SK-N-MC (cell line): ENCODE data around the gene NCOR1.
A peak's percentile ranks its signal among the peaks of the same experiment; 100 is the strongest.
"Not testable (repeated sequence)": the region's sequence is repeated elsewhere in the genome, so short reads cannot be mapped to it uniquely, and the experiment has no call there.

ENCODE experiments used
- DNase-seq: peaks from one replicate; pipeline ENCODE4 v3.0.0-alpha.2; 2011; ENCODE audit warnings: low read depth, low spot score
- H3K27ac ChIP-seq: fragments of 200-600 bp; sonication (generic); 2 replicates; pipeline ENCODE4 v1.5.1; 2016; ENCODE audit warnings: mixed run types
- H3K36me3 ChIP-seq: fragments of 200-600 bp; sonication (generic); 2 replicates; pipeline ENCODE4 v1.6.1; 2017; ENCODE audit warnings: antibody characterized with exemption, low read length, mixed read lengths; ENCODE audit not compliant: insufficient read depth
- H3K4me3 ChIP-seq: fragments of 200-600 bp; sonication (generic); 2 replicates; pipeline ENCODE4 v1.5.1; 2016
- H3K9ac ChIP-seq: fragments of 200-600 bp; sonication (generic); 2 replicates; pipeline ENCODE4 v1.8.0; 2017; ENCODE audit warnings: mixed run types, mixed read lengths; ENCODE audit not compliant: insufficient read length
- H3K9me3 ChIP-seq: fragments of 200-600 bp; sonication (generic); 2 replicates; pipeline ENCODE4 v1.6.1; 2017; ENCODE audit warnings: low read depth, mild to moderate bottlenecking, antibody characterized with exemption, low read length, moderate library complexity, mixed read lengths
- EZH2 ChIP-seq: fragments of 200-600 bp; sonication (generic); IDR thresholded peaks from one replicate; pipeline ENCODE4 v1.6.1; 2017; ENCODE audit warnings: antibody characterized with exemption
- FOXP2 ChIP-seq: optimal IDR thresholded peaks from 2 replicates; pipeline ENCODE3; 2011; ENCODE audit warnings: mild to moderate bottlenecking, moderate library complexity; ENCODE audit not compliant: insufficient read depth; ENCODE audit errors: extremely low read length, control extremely low read depth
- POLR2AphosphoS5 ChIP-seq: IDR thresholded peaks from 2 replicates; pipeline ENCODE4 v1.6.1; 2012; ENCODE audit warnings: mild to moderate bottlenecking, low read depth, low read length, borderline replicate concordance

The NCOR1 gene

GRCh38 chr17:16199093-16199492 is 16.2 kb downstream of the NCOR1 start:
- peak overlapping the region; percentile 46; the same call in 1 of the 2 replicates for H3K27ac ChIP-seq
- H3K4me3 ChIP-seq: peak overlapping the region; percentile 30
- DNase-seq: no peak
- no peaks in the 10 kb centered on the region for H3K9me3 ChIP-seq
- no peak overlapping the region for H3K9ac ChIP-seq
- peaks cover 7% of the 10 kb centered on the region; the same call in 1 of the 2 replicates for H3K36me3 ChIP-seq
- TF ChIP-seq FOXP2: no peak
- TF ChIP-seq EZH2: no peak
- TF ChIP-seq POLR2AphosphoS5: no peak

GRCh38 chr17:16197276-16197675 is 18.1 kb downstream of the NCOR1 start:
- Histone ChIP-seq H3K4me3 (no peak overlapping the region), H3K36me3 (peaks cover 11% of the 10 kb centered on the region; the same call in 1 of the 2 replicates), H3K9me3 (no peaks in the 10 kb centered on the region), H3K9ac (no peak overlapping the region), H3K27ac (no peak overlapping the region)
- no peak for DNase-seq
- TF ChIP-seq FOXP2: no peak
- TF ChIP-seq EZH2: no peak

DNA sequence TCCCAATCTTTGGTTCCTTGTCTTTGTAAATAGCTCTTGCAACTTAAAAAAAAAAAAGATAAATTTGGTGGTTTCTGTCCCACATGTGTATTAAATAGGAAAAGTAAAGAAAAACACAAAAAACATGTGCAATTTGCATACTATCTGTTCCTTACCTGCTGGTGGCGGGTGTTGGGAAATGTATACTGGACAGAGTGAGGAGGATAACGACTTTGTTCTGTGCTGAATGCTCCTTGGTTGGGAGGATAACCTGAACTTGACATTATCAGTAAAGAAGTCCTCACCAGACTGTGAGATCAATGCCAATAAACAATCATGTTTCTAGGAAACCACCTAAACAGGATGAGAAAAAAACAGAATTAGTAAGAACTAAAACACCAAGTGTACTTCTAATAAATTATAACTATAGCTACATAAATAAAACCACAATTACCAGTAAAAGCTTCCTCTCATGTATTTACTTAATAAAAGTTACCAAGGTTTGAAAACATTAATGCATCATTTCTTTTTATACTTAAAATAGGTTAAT is 21.0 kb downstream of the NCOR1 start:
- peaks cover 11% of the 10 kb centered on the region; the same call in 1 of the 2 replicates for H3K36me3 ChIP-seq
- DNase-seq: not testable (repeated sequence)

GRCh38 chr17:16191604-16192003 is 23.7 kb downstream of the NCOR1 start:
- H3K9me3 ChIP-seq: no peaks in the 10 kb centered on the region
- TF ChIP-seq POLR2AphosphoS5 (no peak), FOXP2 (no peak)
- H3K9ac ChIP-seq: no peak overlapping the region
- H3K36me3 ChIP-seq: peaks cover 13% of the 10 kb centered on the region
- no peak for DNase-seq
- H3K4me3 ChIP-seq: no peak overlapping the region
- no peak overlapping the region for H3K27ac ChIP-seq

More for the DNA sequence above, 21.0 kb downstream of the NCOR1 start:
- H3K4me3 ChIP-seq, H3K27ac ChIP-seq, H3K9ac ChIP-seq, H3K9me3 ChIP-seq: not testable (repeated sequence)

GRCh38 chr17:16190703-16191360 is 24.5 kb downstream of the NCOR1 start:
- H3K36me3 ChIP-seq: peaks cover 20% of the 10 kb centered on the region
- H3K27ac ChIP-seq: no peak overlapping the region
- H3K9ac ChIP-seq: no peak overlapping the region
- H3K4me3 ChIP-seq: no peak overlapping the region
- TF ChIP-seq EZH2 (no peak), FOXP2 (no peak), POLR2AphosphoS5 (no peak)
- no peak for DNase-seq
- H3K9me3 ChIP-seq: no peaks in the 10 kb centered on the region

DNA sequence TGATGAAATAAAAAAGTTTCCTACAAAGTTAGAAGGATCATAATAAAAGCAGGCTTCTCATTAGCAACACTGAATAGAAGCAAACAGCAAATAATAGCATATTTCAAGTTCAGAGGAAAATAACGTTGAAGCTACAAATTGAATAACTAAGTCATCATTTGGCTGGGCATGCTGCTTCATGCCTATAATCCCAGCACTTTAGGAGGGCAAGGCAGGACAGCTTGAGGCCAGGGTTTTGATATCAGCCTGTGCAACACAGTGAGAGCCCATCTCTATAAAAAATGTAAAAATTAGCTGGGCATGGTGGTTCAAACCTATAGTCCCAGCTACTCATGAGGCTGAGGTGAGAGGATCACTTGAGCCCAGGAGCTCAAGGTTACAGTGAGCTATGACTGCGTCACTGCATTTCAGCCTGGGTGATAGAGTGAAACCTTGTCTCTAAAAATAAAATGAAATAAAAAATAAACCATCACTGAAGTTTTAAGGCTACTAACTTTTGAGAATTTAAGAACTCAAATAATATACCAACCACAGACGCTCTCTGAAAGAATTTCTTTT is 25.5 kb downstream of the NCOR1 start:
- H3K9ac ChIP-seq: no peak overlapping the region
- no peak for DNase-seq
- no peak overlapping the region for H3K4me3 ChIP-seq
- TF ChIP-seq EZH2 (no peak), FOXP2 (no peak), POLR2AphosphoS5 (no peak)
- peaks cover 28% of the 10 kb centered on the region for H3K36me3 ChIP-seq
- H3K9me3 ChIP-seq: peaks cover 2% of the 10 kb centered on the region; the same call in 1 of the 2 replicates
- H3K27ac ChIP-seq: no peak overlapping the region

GRCh38 chr17:16187642-16188041 is 27.7 kb downstream of the NCOR1 start:
- DNase-seq: no peak
- H3K9ac ChIP-seq: no peak overlapping the region
- H3K36me3 ChIP-seq: peaks cover 42% of the 10 kb centered on the region
- no peak overlapping the region for H3K27ac ChIP-seq
- no peak overlapping the region for H3K4me3 ChIP-seq
- peaks cover 5% of the 10 kb centered on the region; the same call in 1 of the 2 replicates for H3K9me3 ChIP-seq
- no peak for TF ChIP-seq EZH2
- no peak for TF ChIP-seq FOXP2
- TF ChIP-seq POLR2AphosphoS5: no peak

DNA sequence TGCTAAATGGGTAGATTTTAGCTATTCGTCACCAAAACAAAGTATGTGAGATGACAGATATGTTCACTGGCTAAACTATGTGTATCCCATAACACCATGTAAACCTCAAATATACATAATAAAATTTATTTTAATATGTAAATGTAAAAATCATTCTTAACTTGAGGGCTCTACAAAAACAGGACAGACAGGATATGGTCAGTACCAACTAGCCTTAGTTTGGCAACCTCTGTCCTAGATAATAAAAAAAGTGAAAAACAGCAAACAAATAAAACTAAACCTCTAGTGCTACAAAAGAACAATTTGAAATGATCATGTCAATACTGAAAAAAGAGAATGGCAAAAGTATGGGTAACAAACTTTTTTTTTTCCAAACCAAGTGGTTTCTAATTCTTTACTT is 33.8 kb downstream of the NCOR1 start:
- H3K27ac ChIP-seq: no peak overlapping the region
- H3K9ac ChIP-seq: no peak overlapping the region
- H3K4me3 ChIP-seq: no peak overlapping the region
- peaks cover 48% of the 10 kb centered on the region for H3K36me3 ChIP-seq
- no peak for DNase-seq
- H3K9me3 ChIP-seq: peaks cover 5% of the 10 kb centered on the region; the same call in 1 of the 2 replicates
- TF ChIP-seq EZH2: no peak
- no peak for TF ChIP-seq FOXP2
- TF ChIP-seq POLR2AphosphoS5: no peak
